Measurements from ENCODE around the gene AFF3. TPM values are rescaled to one million over a fixed set of nuclear protein-coding genes. Genes with fewer than 3 reads are reported as not detected.

AFF3 gene
- total and polyA plus RNA-seq, 2 experiments from 2014 or later = 12.0 to 12.8 TPM

GRCh38 chr2:99915108-99915675 is 227.2 kb downstream of the AFF3 start:
- H3K4me1 ChIP-seq (ENCODE audit: low read depth) = no peaks in the 10 kb centered on the region
- no peak for DNase-seq (ENCODE audit: low read depth in 1 of 2, low spot score in 1 of 2)
- no peak overlapping the region for H3K27ac ChIP-seq
- no peaks in the 10 kb centered on the region for H3K27me3 ChIP-seq
- no peaks in the 10 kb centered on the region for H3K9me3 ChIP-seq (ENCODE audit: low read depth)
- H3K36me3 ChIP-seq = no peaks in the 10 kb centered on the region
- H3K4me3 ChIP-seq = no peak overlapping the region
- no peak for TF ChIP-seq CTCF (IDR thresholded peaks at IDR 0.05; ENCODE audit: low read depth, low read length)

GRCh38 chr2:99911736-99912135 is 230.7 kb downstream of the AFF3 start:
- Histone ChIP-seq H3K36me3 (no peaks in the 10 kb centered on the region), H3K27me3 (no peaks in the 10 kb centered on the region), H3K4me3 (no peak overlapping the region), H3K4me1 (ENCODE audit: low read depth) (no peaks in the 10 kb centered on the region), H3K27ac (no peak overlapping the region), H3K9me3 (ENCODE audit: low read depth) (no peaks in the 10 kb centered on the region)
- no peak for DNase-seq (ENCODE audit: low read depth in 1 of 2, low spot score in 1 of 2)
- TF ChIP-seq CTCF (IDR thresholded peaks at IDR 0.05; ENCODE audit: low read depth, low read length) = no peak

GRCh38 chr2:99910902-99911301 is 231.5 kb downstream of the AFF3 start:
- Histone ChIP-seq H3K4me3 (no peak overlapping the region), H3K27me3 (no peaks in the 10 kb centered on the region), H3K36me3 (no peaks in the 10 kb centered on the region), H3K4me1 (ENCODE audit: low read depth) (no peaks in the 10 kb centered on the region), H3K9me3 (ENCODE audit: low read depth) (no peaks in the 10 kb centered on the region), H3K27ac (no peak overlapping the region)
- no peak for DNase-seq (ENCODE audit: low read depth in 1 of 2, low spot score in 1 of 2)
- TF ChIP-seq CTCF (IDR thresholded peaks at IDR 0.05; ENCODE audit: low read depth, low read length) = no peak

- H3K27me3 ChIP-seq = no peaks in the 10 kb centered on the region
- H3K4me3 ChIP-seq = no peak overlapping the region
- H3K36me3 ChIP-seq = no peaks in the 10 kb centered on the region
- no peak overlapping the region for H3K27ac ChIP-seq
- peaks cover 19% of the 10 kb centered on the region for H3K4me1 ChIP-seq (ENCODE audit: low read depth)
- no peaks in the 10 kb centered on the region for H3K9me3 ChIP-seq (ENCODE audit: low read depth)
- no peak for TF ChIP-seq CTCF (IDR thresholded peaks at IDR 0.05; ENCODE audit: low read depth, low read length)
- DNase-seq (ENCODE audit: low read depth in 1 of 2, low spot score in 1 of 2) = no peak
These were observed 236.8 kb downstream of the AFF3 start for GRCh38 chr2:99905636-99906035.

- H3K36me3 ChIP-seq = no peaks in the 10 kb centered on the region
- no peak overlapping the region for H3K27ac ChIP-seq
- no peak for TF ChIP-seq CTCF (IDR thresholded peaks at IDR 0.05; ENCODE audit: low read depth, low read length)
- no peaks in the 10 kb centered on the region for H3K27me3 ChIP-seq
- no peak for DNase-seq (ENCODE audit: low read depth in 1 of 2, low spot score in 1 of 2)
- H3K4me1 ChIP-seq (ENCODE audit: low read depth) = peaks cover 19% of the 10 kb centered on the region
- H3K4me3 ChIP-seq = no peak overlapping the region
- no peaks in the 10 kb centered on the region for H3K9me3 ChIP-seq (ENCODE audit: low read depth)
These were observed 237.4 kb downstream of the AFF3 start for GRCh38 chr2:99905025-99905424.

Measured in cardiac muscle cell (in vitro differentiated cells and primary cell).